ENCODE data around the gene RAP2A. TPM values are rescaled to one million over a fixed set of nuclear protein-coding genes. Genes with fewer than 3 reads are reported as not detected.

RAP2A gene
- total RNA-seq, 1 experiment from 2014 or later, result 32.1 TPM

DNA sequence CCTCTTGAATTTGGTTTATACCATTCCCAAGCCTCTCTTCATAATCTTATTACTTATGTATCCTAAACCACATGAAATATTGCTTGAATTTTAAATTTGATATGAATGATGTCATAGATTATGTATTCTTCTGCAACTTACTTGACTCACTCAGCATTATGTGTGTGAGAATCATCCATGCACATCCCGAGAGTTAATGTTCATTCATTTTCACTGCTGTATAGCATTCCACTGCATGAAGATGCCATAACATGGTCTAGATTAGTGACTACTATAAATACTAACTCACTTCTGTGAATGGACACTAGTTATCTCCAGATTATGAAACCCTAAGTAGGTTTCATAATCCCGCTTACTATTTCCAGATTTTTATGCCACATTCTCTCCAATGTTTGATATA is 25.0 kb upstream of the RAP2A start:
- no peaks in the 10 kb centered on the region for H3K36me3 Mint-ChIP-seq (ENCODE audit: insufficient read depth in 1 of 3, low read depth in 3 of 3)
- H2BK20ac ChIP-seq (ENCODE audit: low read depth, low read length, poor library complexity, severe bottlenecking), result no peak overlapping the region
- H2AK5ac ChIP-seq (ENCODE audit: insufficient read length, low read length), result no peak overlapping the region
- no peak overlapping the region for H3K4me2 ChIP-seq (ENCODE audit: insufficient read depth, insufficient read length, low read length)
- no peak overlapping the region for H4K5ac ChIP-seq (ENCODE audit: insufficient read length, low read depth, low read length)
- no peak for TF ChIP-seq CTCF (conservative IDR thresholded peaks at IDR 0.05)
- no peak overlapping the region for H3K4ac ChIP-seq (ENCODE audit: low read depth, low read length)
- no peak overlapping the region for H3K4me3 Mint-ChIP-seq
- no peak overlapping the region for H3T11ph ChIP-seq (ENCODE audit: low read length)
- no peak overlapping the region for H3K27ac ChIP-seq (ENCODE audit: insufficient read length, low read depth, low read length)
- no peak overlapping the region for H4K8ac ChIP-seq (replicated peaks; ENCODE audit: insufficient read length, low read depth, low read length)
- H2AFZ ChIP-seq (ENCODE audit: low read length), result no peak overlapping the region
- no peak overlapping the region for H3K27ac Mint-ChIP-seq
- no peak overlapping the region for H3K23ac ChIP-seq (ENCODE audit: insufficient read length, low read depth, low read length)
- no peak for DNase-seq
- no peaks in the 10 kb centered on the region for H4K20me1 ChIP-seq (ENCODE audit: control insufficient read depth, insufficient read depth, insufficient read length)
- WGBS (ENCODE audit: extremely low coverage, insufficient read length, low lambda C conversion rate), result no CpG with 5 or more reads among the region's 2 CpGs
- H3K27me3 ChIP-seq (ENCODE audit: insufficient read depth, low read length), result peaks cover 2% of the 10 kb centered on the region; the same call in 1 of the 2 replicates
- no peak overlapping the region for H3K56ac ChIP-seq (ENCODE audit: insufficient read length, low read depth, low read length)
- H3K9me3 ChIP-seq (ENCODE audit: control insufficient read depth, low read depth, low read length), result no peaks in the 10 kb centered on the region
- H3K23me2 ChIP-seq (ENCODE audit: insufficient read length, low read depth, low read length, poor library complexity, severe bottlenecking), result no peaks in the 10 kb centered on the region
- H3K9ac ChIP-seq (ENCODE audit: extremely low read depth, insufficient read length, low read length), result no peak overlapping the region
- H2BK12ac ChIP-seq (ENCODE audit: insufficient read length, low read depth, low read length), result no peak overlapping the region
- H3K79me2 ChIP-seq (ENCODE audit: insufficient read depth, low read length), result no peaks in the 10 kb centered on the region
- H3K79me1 ChIP-seq (ENCODE audit: insufficient read depth, low read depth, low read length, poor library complexity, severe bottlenecking), result no peaks in the 10 kb centered on the region
- no peak overlapping the region for H3K14ac ChIP-seq (ENCODE audit: insufficient read depth, low read length)
- H3K4me1 ChIP-seq (ENCODE audit: insufficient read depth, low read length), result 0 out of 2 replicates have a peak, but pooled peaks cover 2% of the 10 kb centered on the region
- no peak overlapping the region for H3K18ac ChIP-seq (ENCODE audit: insufficient read length, low read depth, low read length)
- H3K27me3 Mint-ChIP-seq (ENCODE audit: low read depth), result peaks cover 12% of the 10 kb centered on the region
- H2BK15ac ChIP-seq (ENCODE audit: low read depth, low read length), result no peak overlapping the region
- no peak overlapping the region for H4K91ac ChIP-seq (ENCODE audit: insufficient read length, low read depth, low read length)
- H3K4me1 Mint-ChIP-seq, result peaks cover 4% of the 10 kb centered on the region in 2 experiments; a peak in 3 of 4 replicates
- no peak overlapping the region for H2BK5ac ChIP-seq (ENCODE audit: insufficient read length, low read length)
- H3K9me3 Mint-ChIP-seq, result no peaks in the 10 kb centered on the region
- H2BK120ac ChIP-seq (ENCODE audit: low read depth, low read length, poor library complexity, severe bottlenecking), result no peak overlapping the region
